Keratinocyte (primary cell): ENCODE data around the gene AGAP9.

Source experiments
- EZH2 ChIP-seq: IDR thresholded peaks from one replicate; pipeline ENCODE4 v1.6.1; 2012; ENCODE audit warnings: inconsistent platforms, mild to moderate bottlenecking, low read length, moderate library complexity
- TF ChIP-seq, protein P1 (sequence below), 3 experiments: IDR thresholded peaks in 1 of 3; conservative IDR thresholded peaks in 1 of 3; optimal IDR thresholded peaks in 1 of 3; 2 replicates in 2 of 3; 3 replicates in 1 of 3; pipeline versions ENCODE3 to v1.5.1; 2011; ENCODE audit warnings: low read length in 3 of 3, mild to moderate bottlenecking in 3 of 3, moderate library complexity in 2 of 3, control low read depth in 1 of 3, inconsistent platforms in 1 of 3; ENCODE audit not compliant: insufficient read depth in 2 of 3; ENCODE audit errors: extremely low read depth in 1 of 3

DNA sequence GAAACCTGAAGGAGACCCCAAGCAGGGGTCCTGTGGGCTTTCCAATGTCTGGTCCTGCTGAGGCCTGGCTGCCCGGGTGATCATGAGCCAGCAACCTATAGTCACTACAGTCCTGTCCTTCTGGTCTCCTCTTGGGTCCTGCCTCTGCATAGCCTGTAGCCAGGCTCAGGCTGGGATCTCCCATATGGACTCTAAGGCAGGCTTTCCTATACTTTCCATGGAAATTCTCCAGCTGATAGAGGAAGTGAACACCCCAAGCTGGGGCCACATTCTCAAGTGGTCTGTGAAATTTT, 66.0 kb downstream of the AGAP9 start:
- TF ChIP-seq, protein P1, sequence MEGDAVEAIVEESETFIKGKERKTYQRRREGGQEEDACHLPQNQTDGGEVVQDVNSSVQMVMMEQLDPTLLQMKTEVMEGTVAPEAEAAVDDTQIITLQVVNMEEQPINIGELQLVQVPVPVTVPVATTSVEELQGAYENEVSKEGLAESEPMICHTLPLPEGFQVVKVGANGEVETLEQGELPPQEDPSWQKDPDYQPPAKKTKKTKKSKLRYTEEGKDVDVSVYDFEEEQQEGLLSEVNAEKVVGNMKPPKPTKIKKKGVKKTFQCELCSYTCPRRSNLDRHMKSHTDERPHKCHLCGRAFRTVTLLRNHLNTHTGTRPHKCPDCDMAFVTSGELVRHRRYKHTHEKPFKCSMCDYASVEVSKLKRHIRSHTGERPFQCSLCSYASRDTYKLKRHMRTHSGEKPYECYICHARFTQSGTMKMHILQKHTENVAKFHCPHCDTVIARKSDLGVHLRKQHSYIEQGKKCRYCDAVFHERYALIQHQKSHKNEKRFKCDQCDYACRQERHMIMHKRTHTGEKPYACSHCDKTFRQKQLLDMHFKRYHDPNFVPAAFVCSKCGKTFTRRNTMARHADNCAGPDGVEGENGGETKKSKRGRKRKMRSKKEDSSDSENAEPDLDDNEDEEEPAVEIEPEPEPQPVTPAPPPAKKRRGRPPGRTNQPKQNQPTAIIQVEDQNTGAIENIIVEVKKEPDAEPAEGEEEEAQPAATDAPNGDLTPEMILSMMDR (optimal IDR thresholded peaks at IDR 0.05 in 1 of 3, IDR thresholded peaks at IDR 0.05 in 1 of 3, conservative IDR thresholded peaks at IDR 0.05 in 1 of 3; ENCODE audit: extremely low read depth in 1 of 3, insufficient read depth in 2 of 3, low read length in 3 of 3), result no peak
- TF ChIP-seq EZH2, result no peak
